Measurements from ENCODE around the gene POLR2C. TPM values are rescaled to one million over a fixed set of nuclear protein-coding genes. Genes with fewer than 3 reads are reported as not detected.

The POLR2C gene
- total and polyA plus RNA-seq, 2 of the 13 experiments (the other 11 are each of a cell fraction or from before 2014, with no cell fraction given), result 104 to 216 TPM

DNA sequence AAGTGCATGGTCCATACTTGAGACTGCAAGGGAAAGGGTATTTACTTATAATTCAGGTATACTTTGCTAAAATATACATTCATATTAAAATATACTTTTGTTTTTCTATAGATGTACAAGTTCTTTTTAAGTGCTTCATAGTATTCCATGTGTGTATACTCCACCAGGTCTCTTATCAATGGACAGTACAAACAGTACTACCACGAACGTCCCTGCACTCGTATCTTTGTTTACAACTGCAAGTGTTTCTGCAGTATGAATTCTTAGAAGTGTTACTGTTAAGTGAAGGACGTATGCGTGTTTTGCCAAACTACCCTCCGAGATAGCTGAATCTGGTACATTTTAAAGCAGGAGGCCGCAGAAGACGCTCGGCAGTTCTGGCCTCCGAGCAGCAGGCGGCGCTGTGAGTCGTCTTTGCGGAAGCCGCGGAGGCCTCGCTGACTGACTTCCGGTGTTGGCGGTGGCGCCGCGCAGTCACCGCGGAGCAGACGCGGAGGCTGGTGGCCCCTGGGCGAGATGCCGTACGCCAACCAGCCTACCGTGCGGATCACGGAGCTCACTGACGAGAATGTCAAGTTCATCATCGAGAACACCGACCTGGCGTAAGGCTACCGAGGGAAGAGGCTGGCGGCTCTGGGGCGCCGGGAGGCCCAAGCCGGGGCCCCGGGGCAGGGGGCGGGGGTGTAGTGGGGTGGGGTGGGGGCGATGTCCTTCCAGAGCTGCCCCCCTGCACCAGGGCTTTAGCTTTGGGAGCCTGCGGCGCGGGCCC, at the start of gene POLR2C (continued):
- TF ChIP-seq, protein P1, sequence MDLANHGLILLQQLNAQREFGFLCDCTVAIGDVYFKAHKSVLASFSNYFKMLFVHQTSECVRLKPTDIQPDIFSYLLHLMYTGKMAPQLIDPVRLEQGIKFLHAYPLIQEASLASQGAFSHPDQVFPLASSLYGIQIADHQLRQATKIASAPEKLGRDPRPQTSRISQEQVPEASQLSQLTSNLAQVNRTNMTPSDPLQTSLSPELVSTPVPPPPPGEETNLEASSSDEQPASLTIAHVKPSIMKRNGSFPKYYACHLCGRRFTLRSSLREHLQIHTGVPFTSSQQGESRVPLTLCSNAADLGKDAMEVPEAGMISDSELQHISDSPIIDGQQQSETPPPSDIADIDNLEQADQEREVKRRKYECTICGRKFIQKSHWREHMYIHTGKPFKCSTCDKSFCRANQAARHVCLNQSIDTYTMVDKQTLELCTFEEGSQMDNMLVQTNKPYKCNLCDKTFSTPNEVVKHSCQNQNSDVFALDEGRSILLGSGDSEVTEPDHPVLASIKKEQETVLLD (CRISPR knock-in tag; IDR thresholded peaks at IDR 0.05; ENCODE audit: low read depth), result peak; percentile 72; the same call in 1 of the 2 replicates
- TF ChIP-seq ZNF260 (CRISPR knock-in tag; IDR thresholded peaks at IDR 0.05; ENCODE audit: borderline replicate concordance, low read depth), result no peak
- TF ChIP-seq, protein P2, sequence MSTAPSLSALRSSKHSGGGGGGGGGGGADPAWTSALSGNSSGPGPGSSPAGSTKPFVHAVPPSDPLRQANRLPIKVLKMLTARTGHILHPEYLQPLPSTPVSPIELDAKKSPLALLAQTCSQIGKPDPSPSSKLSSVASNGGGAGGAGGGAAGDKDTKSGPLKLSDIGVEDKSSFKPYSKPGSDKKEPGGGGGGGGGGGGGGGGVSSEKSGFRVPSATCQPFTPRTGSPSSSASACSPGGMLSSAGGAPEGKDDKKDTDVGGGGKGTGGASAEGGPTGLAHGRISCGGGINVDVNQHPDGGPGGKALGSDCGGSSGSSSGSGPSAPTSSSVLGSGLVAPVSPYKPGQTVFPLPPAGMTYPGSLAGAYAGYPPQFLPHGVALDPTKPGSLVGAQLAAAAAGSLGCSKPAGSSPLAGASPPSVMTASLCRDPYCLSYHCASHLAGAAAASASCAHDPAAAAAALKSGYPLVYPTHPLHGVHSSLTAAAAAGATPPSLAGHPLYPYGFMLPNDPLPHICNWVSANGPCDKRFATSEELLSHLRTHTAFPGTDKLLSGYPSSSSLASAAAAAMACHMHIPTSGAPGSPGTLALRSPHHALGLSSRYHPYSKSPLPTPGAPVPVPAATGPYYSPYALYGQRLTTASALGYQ (CRISPR knock-in tag; IDR thresholded peaks at IDR 0.05), result peak; percentile 88
- no peak for TF ChIP-seq CEBPB (IDR thresholded peaks at IDR 0.05; ENCODE audit: borderline replicate concordance, low read depth, low read length)
- TF ChIP-seq NFIC (IDR thresholded peaks at IDR 0.05; ENCODE audit: low read length), result no peak; the same call in 1 of the 2 replicates
- no peak for TF ChIP-seq ZNF138 (CRISPR knock-in tag; IDR thresholded peaks at IDR 0.05; ENCODE audit: low read depth)
- TF ChIP-seq, protein P3, sequence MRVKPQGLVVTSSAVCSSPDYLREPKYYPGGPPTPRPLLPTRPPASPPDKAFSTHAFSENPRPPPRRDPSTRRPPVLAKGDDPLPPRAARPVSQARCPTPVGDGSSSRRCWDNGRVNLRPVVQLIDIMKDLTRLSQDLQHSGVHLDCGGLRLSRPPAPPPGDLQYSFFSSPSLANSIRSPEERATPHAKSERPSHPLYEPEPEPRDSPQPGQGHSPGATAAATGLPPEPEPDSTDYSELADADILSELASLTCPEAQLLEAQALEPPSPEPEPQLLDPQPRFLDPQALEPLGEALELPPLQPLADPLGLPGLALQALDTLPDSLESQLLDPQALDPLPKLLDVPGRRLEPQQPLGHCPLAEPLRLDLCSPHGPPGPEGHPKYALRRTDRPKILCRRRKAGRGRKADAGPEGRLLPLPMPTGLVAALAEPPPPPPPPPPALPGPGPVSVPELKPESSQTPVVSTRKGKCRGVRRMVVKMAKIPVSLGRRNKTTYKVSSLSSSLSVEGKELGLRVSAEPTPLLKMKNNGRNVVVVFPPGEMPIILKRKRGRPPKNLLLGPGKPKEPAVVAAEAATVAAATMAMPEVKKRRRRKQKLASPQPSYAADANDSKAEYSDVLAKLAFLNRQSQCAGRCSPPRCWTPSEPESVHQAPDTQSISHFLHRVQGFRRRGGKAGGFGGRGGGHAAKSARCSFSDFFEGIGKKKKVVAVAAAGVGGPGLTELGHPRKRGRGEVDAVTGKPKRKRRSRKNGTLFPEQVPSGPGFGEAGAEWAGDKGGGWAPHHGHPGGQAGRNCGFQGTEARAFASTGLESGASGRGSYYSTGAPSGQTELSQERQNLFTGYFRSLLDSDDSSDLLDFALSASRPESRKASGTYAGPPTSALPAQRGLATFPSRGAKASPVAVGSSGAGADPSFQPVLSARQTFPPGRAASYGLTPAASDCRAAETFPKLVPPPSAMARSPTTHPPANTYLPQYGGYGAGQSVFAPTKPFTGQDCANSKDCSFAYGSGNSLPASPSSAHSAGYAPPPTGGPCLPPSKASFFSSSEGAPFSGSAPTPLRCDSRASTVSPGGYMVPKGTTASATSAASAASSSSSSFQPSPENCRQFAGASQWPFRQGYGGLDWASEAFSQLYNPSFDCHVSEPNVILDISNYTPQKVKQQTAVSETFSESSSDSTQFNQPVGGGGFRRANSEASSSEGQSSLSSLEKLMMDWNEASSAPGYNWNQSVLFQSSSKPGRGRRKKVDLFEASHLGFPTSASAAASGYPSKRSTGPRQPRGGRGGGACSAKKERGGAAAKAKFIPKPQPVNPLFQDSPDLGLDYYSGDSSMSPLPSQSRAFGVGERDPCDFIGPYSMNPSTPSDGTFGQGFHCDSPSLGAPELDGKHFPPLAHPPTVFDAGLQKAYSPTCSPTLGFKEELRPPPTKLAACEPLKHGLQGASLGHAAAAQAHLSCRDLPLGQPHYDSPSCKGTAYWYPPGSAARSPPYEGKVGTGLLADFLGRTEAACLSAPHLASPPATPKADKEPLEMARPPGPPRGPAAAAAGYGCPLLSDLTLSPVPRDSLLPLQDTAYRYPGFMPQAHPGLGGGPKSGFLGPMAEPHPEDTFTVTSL (CRISPR knock-in tag; IDR thresholded peaks at IDR 0.05; ENCODE audit: borderline replicate concordance), result no peak
- no peak for TF ChIP-seq ZNF33A (CRISPR knock-in tag; IDR thresholded peaks at IDR 0.05; ENCODE audit: borderline replicate concordance)
- TF ChIP-seq PPARG (CRISPR knock-in tag; conservative IDR thresholded peaks at IDR 0.05), result peak; percentile 73
- TF ChIP-seq, protein P4, sequence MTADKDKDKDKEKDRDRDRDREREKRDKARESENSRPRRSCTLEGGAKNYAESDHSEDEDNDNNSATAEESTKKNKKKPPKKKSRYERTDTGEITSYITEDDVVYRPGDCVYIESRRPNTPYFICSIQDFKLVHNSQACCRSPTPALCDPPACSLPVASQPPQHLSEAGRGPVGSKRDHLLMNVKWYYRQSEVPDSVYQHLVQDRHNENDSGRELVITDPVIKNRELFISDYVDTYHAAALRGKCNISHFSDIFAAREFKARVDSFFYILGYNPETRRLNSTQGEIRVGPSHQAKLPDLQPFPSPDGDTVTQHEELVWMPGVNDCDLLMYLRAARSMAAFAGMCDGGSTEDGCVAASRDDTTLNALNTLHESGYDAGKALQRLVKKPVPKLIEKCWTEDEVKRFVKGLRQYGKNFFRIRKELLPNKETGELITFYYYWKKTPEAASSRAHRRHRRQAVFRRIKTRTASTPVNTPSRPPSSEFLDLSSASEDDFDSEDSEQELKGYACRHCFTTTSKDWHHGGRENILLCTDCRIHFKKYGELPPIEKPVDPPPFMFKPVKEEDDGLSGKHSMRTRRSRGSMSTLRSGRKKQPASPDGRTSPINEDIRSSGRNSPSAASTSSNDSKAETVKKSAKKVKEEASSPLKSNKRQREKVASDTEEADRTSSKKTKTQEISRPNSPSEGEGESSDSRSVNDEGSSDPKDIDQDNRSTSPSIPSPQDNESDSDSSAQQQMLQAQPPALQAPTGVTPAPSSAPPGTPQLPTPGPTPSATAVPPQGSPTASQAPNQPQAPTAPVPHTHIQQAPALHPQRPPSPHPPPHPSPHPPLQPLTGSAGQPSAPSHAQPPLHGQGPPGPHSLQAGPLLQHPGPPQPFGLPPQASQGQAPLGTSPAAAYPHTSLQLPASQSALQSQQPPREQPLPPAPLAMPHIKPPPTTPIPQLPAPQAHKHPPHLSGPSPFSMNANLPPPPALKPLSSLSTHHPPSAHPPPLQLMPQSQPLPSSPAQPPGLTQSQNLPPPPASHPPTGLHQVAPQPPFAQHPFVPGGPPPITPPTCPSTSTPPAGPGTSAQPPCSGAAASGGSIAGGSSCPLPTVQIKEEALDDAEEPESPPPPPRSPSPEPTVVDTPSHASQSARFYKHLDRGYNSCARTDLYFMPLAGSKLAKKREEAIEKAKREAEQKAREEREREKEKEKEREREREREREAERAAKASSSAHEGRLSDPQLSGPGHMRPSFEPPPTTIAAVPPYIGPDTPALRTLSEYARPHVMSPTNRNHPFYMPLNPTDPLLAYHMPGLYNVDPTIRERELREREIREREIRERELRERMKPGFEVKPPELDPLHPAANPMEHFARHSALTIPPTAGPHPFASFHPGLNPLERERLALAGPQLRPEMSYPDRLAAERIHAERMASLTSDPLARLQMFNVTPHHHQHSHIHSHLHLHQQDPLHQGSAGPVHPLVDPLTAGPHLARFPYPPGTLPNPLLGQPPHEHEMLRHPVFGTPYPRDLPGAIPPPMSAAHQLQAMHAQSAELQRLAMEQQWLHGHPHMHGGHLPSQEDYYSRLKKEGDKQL (CRISPR knock-in tag; IDR thresholded peaks at IDR 0.05; ENCODE audit: low read depth), result peak; percentile 68; the same call in 1 of the 2 replicates
- peak; percentile 69; the same call in 1 of the 2 replicates for TF ChIP-seq ZNF441 (CRISPR knock-in tag; IDR thresholded peaks at IDR 0.05; ENCODE audit: borderline replicate concordance)
- TF ChIP-seq CCDC6 (CRISPR knock-in tag; IDR thresholded peaks at IDR 0.05), result peak; percentile 84; the same call in 1 of the 2 replicates
- TF ChIP-seq KLF12 (CRISPR knock-in tag; IDR thresholded peaks at IDR 0.05; ENCODE audit: borderline replicate concordance), result peak; percentile 85; the same call in 1 of the 2 replicates
